PC-3 (cell line): Measurements from ENCODE around the gene VPS35L. TPM values are rescaled to one million over a fixed set of nuclear protein-coding genes. Genes with fewer than 3 reads are reported as not detected.

Experiments
- ATAC-seq: fragments of 200-7000 bp; cut with Tn5 transposase; 2 replicates; pipeline ENCODE4 v1.9.1; 2020; ENCODE audit warnings: mild to moderate bottlenecking, moderate library complexity
- BruUV-seq: library from RNA; stranded (reverse); fragments of 400-500 nt; replicated peaks from 2 replicates; lab custom pipeline; 2021; lab: Mats Ljungman, UMichigan
- CTCF ChIA-PET: fragments of 300-600 bp; sonication (Branson Sonifier 250); formaldehyde crosslinking; loops from one replicate; lab custom pipeline; 2022; ENCODE audit warnings: antibody characterized with exemption; lab: Charles Lee
- POLR2A ChIA-PET: fragments of 300-600 bp; sonication (Branson Sonifier 250); formaldehyde crosslinking; loops from one replicate; lab custom pipeline; 2022; ENCODE audit warnings: antibody characterized with exemption; ENCODE audit not compliant: unreplicated experiment; lab: Charles Lee
- DNase-seq: peaks from one replicate; pipeline ENCODE4 v3.0.0-alpha.2; 2015
- H2AFZ ChIP-seq: fragments of 300-600 bp; sonication (generic); 2 replicates; pipeline ENCODE4 v1.6.0; 2016; ENCODE audit warnings: antibody characterized with exemption, low read length
- H3F3A ChIP-seq: fragments of 300-600 bp; sonication (generic); one replicate; pipeline ENCODE4 v1.6.0; 2017; ENCODE audit warnings: antibody characterized with exemption, low read length, control low read depth, mild to moderate bottlenecking; ENCODE audit not compliant: unreplicated experiment
- H3K27ac ChIP-seq: fragments of 300-600 bp; sonication (generic); 2 replicates; pipeline ENCODE4 v1.5.1; 2016; ENCODE audit warnings: mild to moderate bottlenecking, low read length
- H3K27me3 ChIP-seq: fragments of 300-600 bp; sonication (generic); 2 replicates; pipeline ENCODE4 v1.6.1; 2016; ENCODE audit warnings: low read length, mixed read lengths
- H3K36me3 ChIP-seq: fragments of 300-600 bp; sonication (generic); 2 replicates; pipeline ENCODE4 v1.6.1; 2016; ENCODE audit warnings: low read depth, mixed run types, low read length, mixed read lengths
- H3K4me1 ChIP-seq: fragments of 300-600 bp; sonication (generic); 2 replicates; pipeline ENCODE4 v1.5.1; 2016; ENCODE audit warnings: low read length; ENCODE audit not compliant: insufficient read depth
- H3K4me2 ChIP-seq: fragments of 300-600 bp; sonication (generic); 2 replicates; pipeline ENCODE4 v1.6.0; 2016; ENCODE audit warnings: low read length
- H3K4me3 ChIP-seq: fragments of 300-600 bp; sonication (generic); 2 replicates; pipeline ENCODE4 v1.5.1; 2016; ENCODE audit warnings: mild to moderate bottlenecking, low read length, mixed read lengths
- H3K79me2 ChIP-seq: fragments of 300-600 bp; sonication (generic); 2 replicates; pipeline ENCODE4 v1.6.1; 2017; ENCODE audit warnings: low read length, mixed read lengths
- H3K9ac ChIP-seq: fragments of 300-600 bp; sonication (generic); 2 replicates; pipeline ENCODE4 v1.6.0; 2016; ENCODE audit warnings: mild to moderate bottlenecking, low read length
- H3K9me2 ChIP-seq: fragments of 300-600 bp; sonication (generic); replicated peaks from 2 replicates; pipeline ENCODE4 v1.6.1; 2016; ENCODE audit warnings: mixed run types, low read length, mixed read lengths
- H3K9me3 ChIP-seq: fragments of 300-600 bp; sonication (generic); 2 replicates; pipeline ENCODE4 v1.6.1; 2016; ENCODE audit warnings: low read length, mixed read lengths
- H4K20me1 ChIP-seq: fragments of 300-600 bp; sonication (generic); 2 replicates; pipeline ENCODE4 v1.6.1; 2016; ENCODE audit warnings: low read length, mixed read lengths
- CTCF ChIP-seq: fragments of 300-600 bp; sonication (generic); conservative IDR thresholded peaks from 2 replicates; pipeline ENCODE4 v1.5.1; 2017; ENCODE audit warnings: antibody characterized with exemption, low read depth, mild to moderate bottlenecking, low read length
- EZH2 ChIP-seq: fragments of 300-600 bp; sonication (generic); IDR thresholded peaks from one replicate; pipeline ENCODE4 v1.6.1; 2017; ENCODE audit warnings: antibody characterized with exemption, mild to moderate bottlenecking, low read length; ENCODE audit not compliant: unreplicated experiment
- EZH2phosphoT487 ChIP-seq: fragments of 300-600 bp; sonication (generic); IDR thresholded peaks from 2 replicates; pipeline ENCODE4 v1.6.1; 2018; ENCODE audit warnings: mild to moderate bottlenecking, antibody characterized with exemption, low read length, borderline replicate concordance
- intact Hi-C: fragments of 100-400 bp; cut with micrococcal nuclease; formaldehyde crosslinking; loops from 2 replicates; pipeline ENCODE4 v1.9.0; 2023
- total RNA-seq: library from RNA; depleted of rRNA; stranded (reverse); fragments of >200 nt; gene quantifications from 2 replicates; pipeline ENCODE4 v1.2.3, GENCODE V29; 2014

VPS35L gene
- total RNA-seq, 1 experiment from 2014 or later: 2.9 TPM

GRCh38 chr16:19524616-19525384, 30.7 kb upstream of the VPS35L start:
- H3K9me2 ChIP-seq: no peaks in the 10 kb centered on the region
- H4K20me1 ChIP-seq: no peaks in the 10 kb centered on the region
- POLR2A ChIA-PET: no interaction called here

GRCh38 chr16:19525385-19525723, 30.1 kb upstream of the VPS35L start:
- ATAC-seq: no peak
- intact Hi-C loops: no loop called here
- Histone ChIP-seq H3K4me2 (peak overlapping the region; percentile 88), H3K36me3 (peaks cover 9% of the 10 kb centered on the region; the same call in 1 of the 2 replicates), H3K9me2 (no peaks in the 10 kb centered on the region), H3K27ac (no peak overlapping the region), H3F3A (no peaks in the 10 kb centered on the region), H3K27me3 (no peaks in the 10 kb centered on the region), H3K9me3 (no peaks in the 10 kb centered on the region), H3K4me1 (peaks cover 29% of the 10 kb centered on the region), H4K20me1 (no peaks in the 10 kb centered on the region), H3K79me2 (peaks cover 44% of the 10 kb centered on the region), H3K9ac (no peak overlapping the region), H3K4me3 (peak overlapping the region; percentile 93), H2AFZ (peak overlapping the region; percentile 91; the same call in 1 of the 2 replicates)
- CTCF ChIA-PET: no interaction called here
- POLR2A ChIA-PET: no interaction called here
- TF ChIP-seq EZH2 (no peak), EZH2phosphoT487 (no peak), CTCF (no peak)
- DNase-seq: no peak
- no TSS peak for BruUV-seq

More at GRCh38 chr16:19524616-19525384, 30.7 kb upstream of the VPS35L start:
- Histone ChIP-seq H3K79me2 (peaks cover 50% of the 10 kb centered on the region), H3K4me3 (peak overlapping the region; percentile 93), H3K9me3 (no peaks in the 10 kb centered on the region), H3K27ac (no peak overlapping the region), H3F3A (no peaks in the 10 kb centered on the region), H3K27me3 (no peaks in the 10 kb centered on the region), H3K4me2 (peak overlapping the region; percentile 88), H2AFZ (peak overlapping the region; percentile 91), H3K9ac (peak overlapping the region; percentile 84), H3K4me1 (peaks cover 34% of the 10 kb centered on the region), H3K36me3 (peaks cover 9% of the 10 kb centered on the region; the same call in 1 of the 2 replicates)
- intact Hi-C loops: loop anchor here (5.0 kb wide), 1 partner anchor 33 kb away; the partner anchor contains the start of gene VPS35L
- CTCF ChIA-PET: interaction anchor here (0.6 to 0.7 kb wide), 2 partner anchors 31 to 61 kb away, joined by 3 to 5 read pairs; partner anchors contain the start of gene VPS35L
- TF ChIP-seq CTCF (no peak), EZH2phosphoT487 (no peak), EZH2 (no peak)
- ATAC-seq (no peak), DNase-seq (no peak)
- TSS peak; percentile 13 for BruUV-seq

GRCh38 chr16:19527161-19527560, 28.3 kb upstream of the VPS35L start:
- intact Hi-C loops: no loop called here
- peaks cover 33% of the 10 kb centered on the region for H3K79me2 ChIP-seq
- H3K9ac ChIP-seq: no peak overlapping the region
- DNase-seq (no peak), ATAC-seq (no peak)
- H3K27ac ChIP-seq: no peak overlapping the region
- H3F3A ChIP-seq: no peaks in the 10 kb centered on the region
- peaks cover 9% of the 10 kb centered on the region; the same call in 1 of the 2 replicates for H3K36me3 ChIP-seq
- ChIA-PET POLR2A (no interaction called here), CTCF (no interaction called here)
- H3K4me3 ChIP-seq: no peak overlapping the region
- TF ChIP-seq EZH2: no peak
- no peak for TF ChIP-seq EZH2phosphoT487
- TF ChIP-seq CTCF: no peak
- H3K27me3 ChIP-seq: no peaks in the 10 kb centered on the region
- BruUV-seq: no TSS peak
- no peaks in the 10 kb centered on the region for H3K9me3 ChIP-seq
- H4K20me1 ChIP-seq: no peaks in the 10 kb centered on the region
- peaks cover 23% of the 10 kb centered on the region for H3K4me1 ChIP-seq
- H2AFZ ChIP-seq: no peak overlapping the region
- H3K4me2 ChIP-seq: no peak overlapping the region
- H3K9me2 ChIP-seq: no peaks in the 10 kb centered on the region
